A673 (cell line): ENCODE data around the gene PKN1.

ENCODE experiments used
- CTCF ChIP-seq: fragments of 300-800, 200-600 bp; sonication (generic); conservative IDR thresholded peaks from 2 replicates; pipeline ENCODE4 v1.5.1; 2017; ENCODE audit warnings: low read depth, mild to moderate bottlenecking, antibody characterized with exemption, low read length, moderate library complexity, mixed read lengths
- EZH2 ChIP-seq: fragments of 200-600 bp; sonication (generic); IDR thresholded peaks from 2 replicates; pipeline ENCODE4 v1.6.1; 2017; ENCODE audit warnings: borderline replicate concordance, low read depth, mild to moderate bottlenecking, mixed read lengths, antibody characterized with exemption, low read length; ENCODE audit not compliant: poor library complexity, severe bottlenecking

GRCh38 chr19:14496834-14497227 lies 63.7 kb downstream of the PKN1 start:
- TF ChIP-seq EZH2 (no peak), CTCF (no peak)
